ENCODE measurements around the gene SLC6A3.

Gene SLC6A3

DNA sequence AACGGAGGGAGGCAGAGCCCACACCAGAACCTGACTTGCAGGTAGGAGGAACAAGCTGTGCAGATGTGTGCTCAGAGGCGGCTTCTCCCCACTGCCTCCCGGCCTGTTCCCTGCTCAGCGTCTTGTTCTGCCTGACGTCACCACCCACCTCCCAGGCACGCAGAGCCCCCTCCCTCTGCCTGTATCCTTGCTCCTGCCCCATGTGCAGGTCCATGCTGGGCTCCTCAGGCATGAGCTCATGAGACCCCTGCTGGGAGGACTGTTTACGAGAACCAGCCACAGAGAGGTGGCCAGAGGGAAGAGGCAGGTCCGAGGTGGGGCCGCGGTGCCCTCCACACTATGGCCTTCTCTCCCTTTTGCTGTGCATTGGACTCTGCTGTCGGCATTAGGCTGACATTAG is 45.5 kb downstream of the SLC6A3 start:
- Histone ChIP-seq H4K8ac (ENCODE audit: low read depth, low read length) (no peak overlapping the region), H3K9me3 (ENCODE audit: insufficient read depth, low read depth, low read length) (peaks cover 2% of the 10 kb centered on the region), H2BK5ac (ENCODE audit: low read depth, low read length, poor library complexity) (no peak overlapping the region), H3K4ac (ENCODE audit: low read depth, low read length) (no peak overlapping the region), H3K79me2 (ENCODE audit: control insufficient read depth, insufficient read depth, low read length, poor library complexity) (no peaks in the 10 kb centered on the region), H3K36me3 (ENCODE audit: control insufficient read depth in 1 of 2, insufficient read depth in 2 of 2, low read length in 2 of 2) (no peaks in the 10 kb centered on the region), H2BK12ac (ENCODE audit: low read length) (no peak overlapping the region), H4K91ac (ENCODE audit: low read depth, low read length) (no peak overlapping the region), H3K27me3 (ENCODE audit: insufficient read depth, low read length) (no peaks in the 10 kb centered on the region), H3K4me1 (ENCODE audit: control insufficient read depth in 1 of 2, insufficient read depth in 2 of 2, low read length in 2 of 2) (no peaks in the 10 kb centered on the region), H2AK5ac (ENCODE audit: low read length) (no peak overlapping the region), H3K9ac (ENCODE audit: low read length) (no peak overlapping the region), H2AFZ (ENCODE audit: insufficient read depth, low read length, poor library complexity) (no peak overlapping the region), H3K18ac (ENCODE audit: low read length) (no peak overlapping the region), H3K23ac (ENCODE audit: low read length) (no peak overlapping the region), H2BK120ac (ENCODE audit: insufficient read depth, low read length, poor library complexity) (no peak overlapping the region), H3K4me2 (ENCODE audit: low read length) (no peak overlapping the region), H3K27ac (ENCODE audit: low read depth, low read length) (no peak overlapping the region), H3K14ac (ENCODE audit: low read length) (no peak overlapping the region), H3K4me3 (ENCODE audit: low read depth, low read length) (no peak overlapping the region), H3K79me1 (ENCODE audit: low read length) (no peaks in the 10 kb centered on the region), H4K12ac (ENCODE audit: low read depth, low read length) (no peak overlapping the region)
- WGBS (ENCODE audit: extremely low coverage, insufficient coverage, insufficient read length): no CpG with 5 or more reads among the region's 11 CpGs
- no peak for DNase-seq

DNA sequence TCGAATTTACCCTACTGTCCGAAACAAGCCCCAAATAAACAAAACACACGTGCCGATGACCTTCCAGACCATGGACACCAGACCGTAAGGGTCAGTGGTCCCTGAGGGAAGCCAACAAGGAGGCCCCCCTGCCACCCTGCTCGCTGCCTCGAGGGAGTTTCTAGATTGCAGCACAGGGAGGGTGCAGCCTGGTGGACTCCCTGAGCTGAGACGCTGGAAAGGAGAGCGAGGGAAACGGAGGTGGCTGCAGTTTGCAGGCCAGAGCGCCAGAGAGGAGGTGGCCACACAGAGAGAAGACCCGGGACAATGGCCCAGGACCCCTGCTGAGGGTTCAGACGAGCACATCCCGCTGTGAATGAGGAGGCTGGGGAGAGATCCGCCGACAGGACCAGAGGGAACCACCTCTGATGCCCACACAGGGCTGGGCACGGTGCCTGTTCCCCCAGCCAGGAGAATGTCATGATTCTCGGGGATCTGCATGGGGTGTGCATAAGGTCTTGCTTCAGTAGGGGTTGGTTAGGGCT is 48.9 kb downstream of the SLC6A3 start:
- Histone ChIP-seq H3K23ac (ENCODE audit: low read length) (no peak overlapping the region), H3K14ac (ENCODE audit: low read length) (no peak overlapping the region), H3K4ac (ENCODE audit: low read depth, low read length) (no peak overlapping the region), H3K36me3 (ENCODE audit: control insufficient read depth in 1 of 2, insufficient read depth in 2 of 2, low read length in 2 of 2) (no peaks in the 10 kb centered on the region), H4K12ac (ENCODE audit: low read depth, low read length) (no peak overlapping the region), H4K91ac (ENCODE audit: low read depth, low read length) (no peak overlapping the region), H2BK120ac (ENCODE audit: insufficient read depth, low read length, poor library complexity) (no peak overlapping the region), H3K18ac (ENCODE audit: low read length) (no peak overlapping the region), H4K8ac (ENCODE audit: low read depth, low read length) (no peak overlapping the region), H3K27ac (ENCODE audit: low read depth, low read length) (no peak overlapping the region), H2AK5ac (ENCODE audit: low read length) (no peak overlapping the region), H2BK5ac (ENCODE audit: low read depth, low read length, poor library complexity) (no peak overlapping the region), H3K9me3 (ENCODE audit: insufficient read depth, low read depth, low read length) (no peaks in the 10 kb centered on the region), H3K4me2 (ENCODE audit: low read length) (no peak overlapping the region), H3K9ac (ENCODE audit: low read length) (no peak overlapping the region), H2AFZ (ENCODE audit: insufficient read depth, low read length, poor library complexity) (no peak overlapping the region), H3K4me3 (ENCODE audit: low read depth, low read length) (peak overlapping the region; percentile 14), H3K4me1 (ENCODE audit: control insufficient read depth in 1 of 2, insufficient read depth in 2 of 2, low read length in 2 of 2) (no peaks in the 10 kb centered on the region), H3K79me2 (ENCODE audit: control insufficient read depth, insufficient read depth, low read length, poor library complexity) (no peaks in the 10 kb centered on the region), H2BK12ac (ENCODE audit: low read length) (no peak overlapping the region), H3K27me3 (ENCODE audit: insufficient read depth, low read length) (no peaks in the 10 kb centered on the region), H3K79me1 (ENCODE audit: low read length) (no peaks in the 10 kb centered on the region)
- no CpG with 5 or more reads among the region's 18 CpGs for WGBS (ENCODE audit: extremely low coverage, insufficient coverage, insufficient read length)
- DNase-seq: no peak

DNA sequence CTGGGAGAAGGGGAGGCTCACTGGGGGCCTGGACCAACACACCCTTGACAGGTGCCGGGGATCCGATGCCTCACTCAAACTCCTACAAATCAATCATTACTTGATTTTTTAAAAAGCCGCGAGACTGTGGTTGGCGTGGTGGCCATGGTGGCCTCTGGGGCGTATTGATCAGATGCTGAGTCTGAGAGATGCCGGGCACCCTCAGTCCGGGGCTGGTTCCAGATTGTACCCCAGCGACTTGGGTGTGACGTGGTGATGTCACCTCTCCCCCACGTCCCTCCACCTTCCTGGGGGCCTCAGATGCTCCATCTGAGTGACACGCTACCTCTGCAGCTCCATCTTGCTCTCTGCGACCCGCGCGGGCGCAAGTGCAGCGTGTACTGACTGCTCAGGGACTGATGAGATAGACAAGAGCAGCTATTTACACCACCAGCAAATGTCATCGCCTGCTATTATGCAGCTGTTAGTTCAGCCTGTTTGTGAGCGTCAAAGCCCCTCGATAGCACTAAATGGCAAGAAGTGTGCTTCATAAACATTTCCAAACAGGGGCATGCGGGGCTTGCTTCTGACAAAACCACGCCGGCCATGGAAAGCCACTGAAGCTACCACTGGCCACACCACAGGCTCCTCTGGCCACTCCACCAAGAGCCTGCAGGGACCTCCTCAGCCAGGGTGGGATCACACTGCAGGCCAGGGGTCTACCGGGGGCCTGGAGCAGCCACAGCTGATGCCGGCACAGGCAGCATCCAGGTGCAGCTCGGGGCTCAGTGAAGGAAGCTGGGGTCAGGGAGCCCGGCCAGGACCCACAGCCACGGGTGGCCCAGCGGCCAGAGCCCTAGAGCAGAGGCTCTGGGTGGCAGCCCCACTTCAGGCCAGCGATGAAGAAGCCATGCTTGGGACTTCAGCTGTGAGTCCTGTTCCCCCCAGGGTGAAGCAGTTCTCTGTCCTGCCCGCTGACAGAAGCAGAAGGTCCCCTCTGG is 50.1 kb downstream of the SLC6A3 start:
- H3K9ac ChIP-seq (ENCODE audit: low read length): no peak overlapping the region
- no peak overlapping the region for H3K4me2 ChIP-seq (ENCODE audit: low read length)
- no peak overlapping the region for H2BK12ac ChIP-seq (ENCODE audit: low read length)
- no peaks in the 10 kb centered on the region for H3K79me2 ChIP-seq (ENCODE audit: control insufficient read depth, insufficient read depth, low read length, poor library complexity)
- H3K4ac ChIP-seq (ENCODE audit: low read depth, low read length): no peak overlapping the region
- WGBS (ENCODE audit: extremely low coverage, insufficient coverage, insufficient read length): no CpG with 5 or more reads among the region's 32 CpGs
- no peaks in the 10 kb centered on the region for H3K9me3 ChIP-seq (ENCODE audit: insufficient read depth, low read depth, low read length)
- no peak overlapping the region for H3K27ac ChIP-seq (ENCODE audit: low read depth, low read length)
- H3K4me1 ChIP-seq (ENCODE audit: control insufficient read depth in 1 of 2, insufficient read depth in 2 of 2, low read length in 2 of 2): no peaks in the 10 kb centered on the region
- no peak overlapping the region for H4K12ac ChIP-seq (ENCODE audit: low read depth, low read length)
- no peak overlapping the region for H2AFZ ChIP-seq (ENCODE audit: insufficient read depth, low read length, poor library complexity)
- H2AK5ac ChIP-seq (ENCODE audit: low read length): no peak overlapping the region
- no peak overlapping the region for H2BK5ac ChIP-seq (ENCODE audit: low read depth, low read length, poor library complexity)
- no peak overlapping the region for H3K14ac ChIP-seq (ENCODE audit: low read length)
- no peak overlapping the region for H4K91ac ChIP-seq (ENCODE audit: low read depth, low read length)
- H3K4me3 ChIP-seq (ENCODE audit: low read depth, low read length): no peak overlapping the region
- H3K18ac ChIP-seq (ENCODE audit: low read length): no peak overlapping the region
- DNase-seq: no peak
- H4K8ac ChIP-seq (ENCODE audit: low read depth, low read length): no peak overlapping the region
- no peak overlapping the region for H3K23ac ChIP-seq (ENCODE audit: low read length)
- no peaks in the 10 kb centered on the region for H3K79me1 ChIP-seq (ENCODE audit: low read length)
- H3K27me3 ChIP-seq (ENCODE audit: insufficient read depth, low read length): no peaks in the 10 kb centered on the region
- no peak overlapping the region for H2BK120ac ChIP-seq (ENCODE audit: insufficient read depth, low read length, poor library complexity)
- no peaks in the 10 kb centered on the region for H3K36me3 ChIP-seq (ENCODE audit: control insufficient read depth in 1 of 2, insufficient read depth in 2 of 2, low read length in 2 of 2)

DNA sequence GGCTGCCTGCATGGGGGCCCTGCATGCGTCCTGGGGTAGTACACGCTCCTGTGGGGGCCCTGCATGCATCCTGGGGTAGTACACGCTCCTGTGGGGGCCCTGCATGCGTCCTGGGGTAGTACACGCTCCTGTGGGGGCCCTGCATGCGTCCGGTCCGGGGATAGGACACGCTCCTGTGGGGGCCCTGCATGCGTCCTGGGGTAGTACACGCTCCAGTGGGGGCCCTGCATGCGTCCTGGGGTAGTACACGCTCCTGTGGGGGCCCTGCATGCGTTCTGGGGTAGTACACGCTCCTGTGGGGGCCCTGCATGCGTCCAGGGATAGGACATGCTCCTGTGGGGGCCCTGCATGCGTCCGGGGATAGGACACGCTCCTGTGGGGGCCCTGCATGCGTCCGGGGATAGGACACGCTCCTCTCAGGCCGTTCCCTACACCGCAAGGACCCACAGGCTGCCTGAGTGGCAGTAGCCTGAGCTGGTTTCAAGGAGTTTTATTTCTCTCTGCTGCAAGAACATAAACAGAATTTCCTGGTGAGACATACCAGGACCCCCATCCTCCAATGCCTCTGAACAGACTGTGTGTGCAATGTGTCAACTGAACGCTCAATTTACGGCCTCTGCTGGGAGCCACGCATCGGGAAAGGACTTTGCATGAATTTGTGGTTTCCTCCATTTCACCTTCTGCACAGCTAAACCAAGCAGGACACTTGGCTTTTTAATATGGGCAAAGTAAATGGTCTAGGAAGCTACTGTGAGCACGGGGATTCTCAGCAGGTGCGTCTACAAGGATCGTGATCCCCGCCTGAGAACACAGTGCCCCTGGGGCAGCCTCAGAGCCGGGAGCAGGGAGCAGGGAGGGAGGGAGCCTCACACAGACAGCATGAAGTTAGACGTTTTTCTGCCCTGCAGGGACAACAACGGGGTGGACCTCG is 51.4 kb downstream of the SLC6A3 start:
- Histone ChIP-seq H2BK120ac (ENCODE audit: insufficient read depth, low read length, poor library complexity) (no peak overlapping the region), H4K8ac (ENCODE audit: low read depth, low read length) (no peak overlapping the region), H3K9ac (ENCODE audit: low read length) (no peak overlapping the region), H3K4me3 (ENCODE audit: low read depth, low read length) (no peak overlapping the region), H3K4me2 (ENCODE audit: low read length) (no peak overlapping the region), H3K27ac (ENCODE audit: low read depth, low read length) (no peak overlapping the region), H4K91ac (ENCODE audit: low read depth, low read length) (no peak overlapping the region), H2BK12ac (ENCODE audit: low read length) (no peak overlapping the region), H3K27me3 (ENCODE audit: insufficient read depth, low read length) (no peaks in the 10 kb centered on the region), H2AK5ac (ENCODE audit: low read length) (no peak overlapping the region), H3K4ac (ENCODE audit: low read depth, low read length) (no peak overlapping the region), H3K79me1 (ENCODE audit: low read length) (no peaks in the 10 kb centered on the region), H3K23ac (ENCODE audit: low read length) (no peak overlapping the region), H3K18ac (ENCODE audit: low read length) (no peak overlapping the region), H3K4me1 (ENCODE audit: control insufficient read depth in 1 of 2, insufficient read depth in 2 of 2, low read length in 2 of 2) (no peaks in the 10 kb centered on the region), H4K12ac (ENCODE audit: low read depth, low read length) (no peak overlapping the region), H2BK5ac (ENCODE audit: low read depth, low read length, poor library complexity) (no peak overlapping the region), H3K9me3 (ENCODE audit: insufficient read depth, low read depth, low read length) (no peaks in the 10 kb centered on the region), H2AFZ (ENCODE audit: insufficient read depth, low read length, poor library complexity) (no peak overlapping the region), H3K14ac (ENCODE audit: low read length) (no peak overlapping the region), H3K79me2 (ENCODE audit: control insufficient read depth, insufficient read depth, low read length, poor library complexity) (no peaks in the 10 kb centered on the region), H3K36me3 (ENCODE audit: control insufficient read depth in 1 of 2, insufficient read depth in 2 of 2, low read length in 2 of 2) (no peaks in the 10 kb centered on the region)
- no CpG with 5 or more reads among the region's 36 CpGs for whole genome bisulfite sequencing (ENCODE audit: extremely low coverage, insufficient coverage, insufficient read length)
- DNase-seq: no peak
